OCI-LY3 (cell line): Measurements from ENCODE around the gene REPS1.

Experiments used
- CTCF ChIP-seq: fragments of 200-600, 300-600 bp; sonication (generic); IDR thresholded peaks from 2 replicates; pipeline ENCODE4 v1.5.1; 2014; ENCODE audit warnings: antibody characterized with exemption, low read length, low read depth
- EZH2phosphoT487 ChIP-seq: fragments of 200-600 bp; shearing (Covaris generic); IDR thresholded peaks from 2 replicates; pipeline ENCODE4 v1.6.1; 2018; ENCODE audit warnings: antibody characterized with exemption, mixed run types, low read depth

GRCh38 chr6:139013185-139013800, 25.2 kb upstream of the REPS1 start:
- no peak for TF ChIP-seq CTCF
- no peak for TF ChIP-seq EZH2phosphoT487
